ENCODE data around the gene ZNF668. TPM values are rescaled to one million over a fixed set of nuclear protein-coding genes. Genes with fewer than 3 reads are reported as not detected.

ZNF668 gene
- total RNA-seq, result 7.8 and 10.9 TPM in 2 replicates

GRCh38 chr16:31073970-31074813 lies at the start of gene ZNF668, which contains the start of gene ZNF646:
Gene ZNF668, minus strand, starts transcription at chr16:31074240. Its CDS starts 9,781 bp downstream, at chr16:31064459.
Gene ZNF646, plus strand, starts transcription at chr16:31074422. Its CDS starts 1,903 bp downstream, at chr16:31076325.

GRCh38 chr16:31117384-31118222 lies 43.6 kb upstream of the ZNF668 start, which contains the start of gene KAT8:
Gene KAT8, plus strand, starts transcription at chr16:31117664. Its CDS starts 18 bp downstream, at chr16:31117682.

GRCh38 chr16:31108035-31108793 lies 34.2 kb upstream of the ZNF668 start, which contains the start of gene BCKDK:
Gene BCKDK, plus strand, starts transcription at chr16:31108386. Its CDS starts 838 bp downstream, at chr16:31109224.

GRCh38 chr16:31094424-31095120 lies 20.5 kb upstream of the ZNF668 start, which contains the start of gene VKORC1:
Gene VKORC1, minus strand, starts transcription at chr16:31094797. Its CDS starts 68 bp downstream, at chr16:31094729.

GRCh38 chr16:31088459-31089183 lies 14.6 kb upstream of the ZNF668 start, which contains the start of gene PRSS53:
Gene PRSS53, minus strand, starts transcription at chr16:31088943. Its CDS starts 134 bp downstream, at chr16:31088809.

GRCh38 chr16:31032736-31033708 lies 41.0 kb downstream of the ZNF668 start, which contains the start of gene STX4:
Gene STX4, plus strand, starts transcription at chr16:31033558. Its CDS starts 248 bp downstream, at chr16:31033806.

Other genes starting within 250 kb of the ZNF668 start
- gene BCL7C, start 180.2 kb downstream of the ZNF668 start, total RNA-seq, result 34.6 and 38.0 TPM in 2 replicates
- 2.4 and 2.6 TPM in 2 replicates for gene CTF1, start 177.6 kb downstream of the ZNF668 start, total RNA-seq
- gene FBXL19, start 150.7 kb downstream of the ZNF668 start, total RNA-seq, result 11.5 and 12.0 TPM in 2 replicates
- 34.4 and 37.7 TPM in 2 replicates for gene ORAI3, start 125.2 kb downstream of the ZNF668 start, total RNA-seq
- gene SETD1A, start 116.5 kb downstream of the ZNF668 start, total RNA-seq, result 2.5 and 4.0 TPM in 2 replicates
- 42.6 and 51.9 TPM in 2 replicates for gene HSD3B7, start 89.0 kb downstream of the ZNF668 start, total RNA-seq
- 1.4 and 2.1 TPM in 2 replicates for gene STX1B, start 63.6 kb downstream of the ZNF668 start, total RNA-seq
- 21.7 and 26.1 TPM in 2 replicates for gene STX4, start 40.7 kb downstream of the ZNF668 start, total RNA-seq
- gene ZNF646, start 182 bp upstream of the ZNF668 start, total RNA-seq, result 12.4 and 13.2 TPM in 2 replicates
- 1.9 and 3.7 TPM in 2 replicates for gene PRSS53, start 14.7 kb upstream of the ZNF668 start, total RNA-seq
- 149 and 200 TPM in 2 replicates for gene VKORC1, start 20.6 kb upstream of the ZNF668 start, total RNA-seq
- gene BCKDK, start 34.1 kb upstream of the ZNF668 start, total RNA-seq, result 32.0 and 32.5 TPM in 2 replicates
- gene KAT8, start 43.4 kb upstream of the ZNF668 start, total RNA-seq, result 26.2 and 27.0 TPM in 2 replicates
- gene PRSS8, start 61.5 kb upstream of the ZNF668 start, total RNA-seq, result not detected in 2 replicates
- 0.22 and 0.91 TPM in 2 replicates for gene PRSS36, start 75.8 kb upstream of the ZNF668 start, total RNA-seq
- gene FUS, start 105.9 kb upstream of the ZNF668 start, total RNA-seq, result 39.7 and 45.1 TPM in 2 replicates
- gene PYCARD, start 128.5 kb upstream of the ZNF668 start, total RNA-seq, result 42.3 and 43.9 TPM in 2 replicates
- gene TRIM72, start 139.9 kb upstream of the ZNF668 start, total RNA-seq, result not detected in 2 replicates
- gene PYDC1, start 142.9 kb upstream of the ZNF668 start, total RNA-seq, result not detected in 2 replicates
- gene ITGAM, start 185.7 kb upstream of the ZNF668 start, total RNA-seq, result not detected in 2 replicates

Data from articular chondrocyte of knee joint (primary cell).